ENCODE measurements around the gene SCAND1. TPM values are rescaled to one million over a fixed set of nuclear protein-coding genes. Genes with fewer than 3 reads are reported as not detected.

The SCAND1 gene
- total RNA-seq, 1 experiment from 2014 or later: 59.6 TPM

- Histone ChIP-seq H3K4me3 (ENCODE audit: low read depth in 2 of 2, low read length in 2 of 2) (no peak overlapping the region), H3K27me3 (ENCODE audit: control insufficient read depth, insufficient read depth, low read length) (no peaks in the 10 kb centered on the region), H3K27ac (ENCODE audit: low read length) (no peak overlapping the region), H3K4me1 (ENCODE audit: control insufficient read depth, insufficient read depth, low read length) (no peaks in the 10 kb centered on the region; the same call in 1 of the 2 replicates), H3K9me3 (ENCODE audit: control insufficient read depth, insufficient read depth, low read depth, low read length) (no peaks in the 10 kb centered on the region), H3K36me3 (ENCODE audit: control insufficient read depth, insufficient read depth, low read length) (no peaks in the 10 kb centered on the region)
- no peak for TF ChIP-seq POLR2AphosphoS5 (IDR thresholded peaks at IDR 0.05; ENCODE audit: low read depth, low read length)
- no peak for TF ChIP-seq TCF7L2 (IDR thresholded peaks at IDR 0.05; ENCODE audit: low read depth, low read length)
- no peak for TF ChIP-seq SIN3A (IDR thresholded peaks at IDR 0.05; ENCODE audit: borderline replicate concordance, insufficient read depth, low read depth, low read length)
- CTCF ChIA-PET: no interaction called here
- intact Hi-C loops (cut with micrococcal nuclease; ENCODE audit: unreplicated experiment): no loop called here
- POLR2A ChIA-PET: no interaction called here
- in situ Hi-C loops (cut with HindIII; ENCODE audit: low pct_unique_long_range_greater_than_20kb, low sequenced_read_pairs): no loop called here
- BruUV-seq (replicated peaks): no TSS peak
- ATAC-seq (no peak), DNase-seq (ENCODE audit: low read depth, low spot score) (no peak)
Observed at GRCh38 chr20:35988910-35989463, 34.7 kb upstream of the SCAND1 start.

DNA sequence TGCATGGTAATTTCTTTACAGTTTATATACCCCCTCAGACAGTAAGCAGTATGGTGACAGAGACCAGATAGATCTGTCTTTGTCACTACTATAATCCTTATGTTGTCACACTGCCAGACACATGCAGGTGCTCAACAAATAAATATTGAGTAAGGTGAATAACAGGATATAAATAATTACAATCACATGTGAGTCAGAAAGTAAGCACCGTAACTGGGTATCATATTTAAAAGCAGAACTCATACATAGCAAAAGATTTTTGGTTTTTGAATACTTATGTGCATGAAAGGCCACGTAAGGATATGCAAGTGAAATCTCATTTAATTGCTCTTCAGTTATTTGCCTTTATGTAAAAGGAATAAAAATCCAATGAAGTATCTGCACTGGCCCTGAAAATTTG, 31.5 kb upstream of the SCAND1 start:
- BruUV-seq (replicated peaks): no TSS peak
- no peak overlapping the region for H3K4me3 ChIP-seq (ENCODE audit: low read depth in 2 of 2, low read length in 2 of 2)
- H3K4me1 ChIP-seq (ENCODE audit: control insufficient read depth, insufficient read depth, low read length): no peaks in the 10 kb centered on the region
- no peak overlapping the region for H3K27ac ChIP-seq (ENCODE audit: low read length)
- intact Hi-C loops (cut with micrococcal nuclease; ENCODE audit: unreplicated experiment) (no loop called here), in situ Hi-C loops (cut with HindIII; ENCODE audit: low pct_unique_long_range_greater_than_20kb, low sequenced_read_pairs) (no loop called here)
- no peaks in the 10 kb centered on the region for H3K9me3 ChIP-seq (ENCODE audit: control insufficient read depth, insufficient read depth, low read depth, low read length)
- no peaks in the 10 kb centered on the region for H3K27me3 ChIP-seq (ENCODE audit: control insufficient read depth, insufficient read depth, low read length)
- TF ChIP-seq, protein P1, sequence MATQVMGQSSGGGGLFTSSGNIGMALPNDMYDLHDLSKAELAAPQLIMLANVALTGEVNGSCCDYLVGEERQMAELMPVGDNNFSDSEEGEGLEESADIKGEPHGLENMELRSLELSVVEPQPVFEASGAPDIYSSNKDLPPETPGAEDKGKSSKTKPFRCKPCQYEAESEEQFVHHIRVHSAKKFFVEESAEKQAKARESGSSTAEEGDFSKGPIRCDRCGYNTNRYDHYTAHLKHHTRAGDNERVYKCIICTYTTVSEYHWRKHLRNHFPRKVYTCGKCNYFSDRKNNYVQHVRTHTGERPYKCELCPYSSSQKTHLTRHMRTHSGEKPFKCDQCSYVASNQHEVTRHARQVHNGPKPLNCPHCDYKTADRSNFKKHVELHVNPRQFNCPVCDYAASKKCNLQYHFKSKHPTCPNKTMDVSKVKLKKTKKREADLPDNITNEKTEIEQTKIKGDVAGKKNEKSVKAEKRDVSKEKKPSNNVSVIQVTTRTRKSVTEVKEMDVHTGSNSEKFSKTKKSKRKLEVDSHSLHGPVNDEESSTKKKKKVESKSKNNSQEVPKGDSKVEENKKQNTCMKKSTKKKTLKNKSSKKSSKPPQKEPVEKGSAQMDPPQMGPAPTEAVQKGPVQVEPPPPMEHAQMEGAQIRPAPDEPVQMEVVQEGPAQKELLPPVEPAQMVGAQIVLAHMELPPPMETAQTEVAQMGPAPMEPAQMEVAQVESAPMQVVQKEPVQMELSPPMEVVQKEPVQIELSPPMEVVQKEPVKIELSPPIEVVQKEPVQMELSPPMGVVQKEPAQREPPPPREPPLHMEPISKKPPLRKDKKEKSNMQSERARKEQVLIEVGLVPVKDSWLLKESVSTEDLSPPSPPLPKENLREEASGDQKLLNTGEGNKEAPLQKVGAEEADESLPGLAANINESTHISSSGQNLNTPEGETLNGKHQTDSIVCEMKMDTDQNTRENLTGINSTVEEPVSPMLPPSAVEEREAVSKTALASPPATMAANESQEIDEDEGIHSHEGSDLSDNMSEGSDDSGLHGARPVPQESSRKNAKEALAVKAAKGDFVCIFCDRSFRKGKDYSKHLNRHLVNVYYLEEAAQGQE (IDR thresholded peaks at IDR 0.05; ENCODE audit: insufficient read depth in 1 of 2, low read depth in 2 of 2, low read length in 1 of 2): no peak
- no peak for TF ChIP-seq SIN3A (IDR thresholded peaks at IDR 0.05; ENCODE audit: borderline replicate concordance, insufficient read depth, low read depth, low read length)
- TF ChIP-seq POLR2AphosphoS5 (IDR thresholded peaks at IDR 0.05; ENCODE audit: low read depth, low read length): no peak
- TF ChIP-seq, protein P2, sequence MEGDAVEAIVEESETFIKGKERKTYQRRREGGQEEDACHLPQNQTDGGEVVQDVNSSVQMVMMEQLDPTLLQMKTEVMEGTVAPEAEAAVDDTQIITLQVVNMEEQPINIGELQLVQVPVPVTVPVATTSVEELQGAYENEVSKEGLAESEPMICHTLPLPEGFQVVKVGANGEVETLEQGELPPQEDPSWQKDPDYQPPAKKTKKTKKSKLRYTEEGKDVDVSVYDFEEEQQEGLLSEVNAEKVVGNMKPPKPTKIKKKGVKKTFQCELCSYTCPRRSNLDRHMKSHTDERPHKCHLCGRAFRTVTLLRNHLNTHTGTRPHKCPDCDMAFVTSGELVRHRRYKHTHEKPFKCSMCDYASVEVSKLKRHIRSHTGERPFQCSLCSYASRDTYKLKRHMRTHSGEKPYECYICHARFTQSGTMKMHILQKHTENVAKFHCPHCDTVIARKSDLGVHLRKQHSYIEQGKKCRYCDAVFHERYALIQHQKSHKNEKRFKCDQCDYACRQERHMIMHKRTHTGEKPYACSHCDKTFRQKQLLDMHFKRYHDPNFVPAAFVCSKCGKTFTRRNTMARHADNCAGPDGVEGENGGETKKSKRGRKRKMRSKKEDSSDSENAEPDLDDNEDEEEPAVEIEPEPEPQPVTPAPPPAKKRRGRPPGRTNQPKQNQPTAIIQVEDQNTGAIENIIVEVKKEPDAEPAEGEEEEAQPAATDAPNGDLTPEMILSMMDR (IDR thresholded peaks at IDR 0.05): no peak
- TF ChIP-seq TCF7L2 (IDR thresholded peaks at IDR 0.05; ENCODE audit: low read depth, low read length): no peak
- DNase-seq (ENCODE audit: low read depth, low spot score): no peak
- ATAC-seq: no peak
- no peaks in the 10 kb centered on the region for H3K36me3 ChIP-seq (ENCODE audit: control insufficient read depth, insufficient read depth, low read length)
- CTCF ChIA-PET: interaction anchor here (0.6 to 0.7 kb wide), 3 partner anchors 101 to 610 kb away, joined by 4 to 7 read pairs (median 5); no protein-coding TSS in a partner anchor
- POLR2A ChIA-PET: no interaction called here

DNA sequence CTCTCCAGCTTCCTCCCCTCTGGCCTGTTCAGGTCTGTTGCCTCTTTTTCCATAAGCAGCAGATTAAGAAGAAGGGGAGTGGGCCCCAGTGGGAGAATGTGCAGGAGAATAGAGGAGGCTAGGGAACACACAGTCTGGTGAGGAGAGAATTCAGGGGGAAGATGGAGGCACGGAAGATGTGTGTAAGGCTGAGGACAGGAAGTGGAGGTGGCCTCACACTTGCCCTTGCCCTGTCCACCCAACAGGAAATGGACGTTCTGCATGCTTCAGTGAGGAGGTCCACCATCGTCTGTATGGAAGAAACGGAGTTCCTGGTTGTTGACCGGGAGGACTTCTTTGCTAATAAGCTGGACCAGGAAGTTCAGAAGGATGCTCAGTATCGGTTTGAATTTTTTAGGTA, 30.1 kb upstream of the SCAND1 start:
- no peak overlapping the region for H3K4me3 ChIP-seq (ENCODE audit: low read depth in 2 of 2, low read length in 2 of 2)
- DNase-seq (ENCODE audit: low read depth, low spot score) (no peak), ATAC-seq (no peak)
- BruUV-seq (replicated peaks): no TSS peak
- in situ Hi-C loops (cut with HindIII; ENCODE audit: low pct_unique_long_range_greater_than_20kb, low sequenced_read_pairs) (no loop called here), intact Hi-C loops (cut with micrococcal nuclease; ENCODE audit: unreplicated experiment) (no loop called here)
- ChIA-PET CTCF (interaction anchor here (0.6 to 1.5 kb wide), 2 partner anchors 23 to 215 kb away, joined by 4 to 6 read pairs; no protein-coding TSS in a partner anchor), POLR2A (no interaction called here)
- H3K4me1 ChIP-seq (ENCODE audit: control insufficient read depth, insufficient read depth, low read length): no peaks in the 10 kb centered on the region
- H3K36me3 ChIP-seq (ENCODE audit: control insufficient read depth, insufficient read depth, low read length): no peaks in the 10 kb centered on the region
- H3K27ac ChIP-seq (ENCODE audit: low read length): no peak overlapping the region
- TF ChIP-seq TCF7L2 (IDR thresholded peaks at IDR 0.05; ENCODE audit: low read depth, low read length) (no peak), POLR2AphosphoS5 (IDR thresholded peaks at IDR 0.05; ENCODE audit: low read depth, low read length) (no peak), SIN3A (IDR thresholded peaks at IDR 0.05; ENCODE audit: borderline replicate concordance, insufficient read depth, low read depth, low read length) (no peak)
- TF ChIP-seq, protein P2 (IDR thresholded peaks at IDR 0.05): no peak
- TF ChIP-seq, protein P1 (IDR thresholded peaks at IDR 0.05; ENCODE audit: insufficient read depth in 1 of 2, low read depth in 2 of 2, low read length in 1 of 2): no peak
- no peaks in the 10 kb centered on the region for H3K27me3 ChIP-seq (ENCODE audit: control insufficient read depth, insufficient read depth, low read length)
- H3K9me3 ChIP-seq (ENCODE audit: control insufficient read depth, insufficient read depth, low read depth, low read length): no peaks in the 10 kb centered on the region
